HFF-Myc (cell line): Measurements from ENCODE around the gene HMCES.

ENCODE experiments used
- DNase-seq: peaks from one replicate; pipeline ENCODE4 v3.0.0-alpha.2; 2011; ENCODE audit warnings: low read depth; ENCODE audit errors: extremely low read depth
- H3K4me3 ChIP-seq: replicated peaks from 2 replicates; pipeline ENCODE4 v1.5.1; 2011; ENCODE audit warnings: low read depth, mild to moderate bottlenecking, control low read depth, low read length
- TF ChIP-seq, protein P1 (sequence below): IDR thresholded peaks from 2 replicates; pipeline ENCODE4 v1.5.1; 2012; ENCODE audit warnings: mild to moderate bottlenecking, low read depth, low read length, control low read depth; ENCODE audit errors: missing control alignments

Gene HMCES

DNA sequence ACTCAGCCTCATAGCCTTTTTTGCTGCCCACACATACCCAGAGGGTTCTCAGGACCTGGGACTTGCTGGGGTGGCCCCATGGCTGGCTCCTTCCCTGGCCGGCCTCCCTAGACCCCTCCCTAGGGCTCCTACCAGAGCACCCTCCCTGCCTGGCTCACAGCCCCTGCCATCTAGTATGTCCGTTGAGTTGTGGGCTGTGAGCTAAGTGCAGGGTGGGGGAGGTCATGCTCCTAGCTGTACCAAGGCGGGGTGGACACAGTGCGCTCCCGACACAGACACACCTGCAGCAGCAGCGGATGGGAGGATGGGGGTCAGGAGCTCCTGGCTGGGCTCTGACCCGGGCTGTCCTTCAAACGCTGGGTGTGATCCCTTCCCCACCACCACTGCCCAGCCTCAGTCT is 41.6 kb downstream of the HMCES start:
- TF ChIP-seq, protein P1, sequence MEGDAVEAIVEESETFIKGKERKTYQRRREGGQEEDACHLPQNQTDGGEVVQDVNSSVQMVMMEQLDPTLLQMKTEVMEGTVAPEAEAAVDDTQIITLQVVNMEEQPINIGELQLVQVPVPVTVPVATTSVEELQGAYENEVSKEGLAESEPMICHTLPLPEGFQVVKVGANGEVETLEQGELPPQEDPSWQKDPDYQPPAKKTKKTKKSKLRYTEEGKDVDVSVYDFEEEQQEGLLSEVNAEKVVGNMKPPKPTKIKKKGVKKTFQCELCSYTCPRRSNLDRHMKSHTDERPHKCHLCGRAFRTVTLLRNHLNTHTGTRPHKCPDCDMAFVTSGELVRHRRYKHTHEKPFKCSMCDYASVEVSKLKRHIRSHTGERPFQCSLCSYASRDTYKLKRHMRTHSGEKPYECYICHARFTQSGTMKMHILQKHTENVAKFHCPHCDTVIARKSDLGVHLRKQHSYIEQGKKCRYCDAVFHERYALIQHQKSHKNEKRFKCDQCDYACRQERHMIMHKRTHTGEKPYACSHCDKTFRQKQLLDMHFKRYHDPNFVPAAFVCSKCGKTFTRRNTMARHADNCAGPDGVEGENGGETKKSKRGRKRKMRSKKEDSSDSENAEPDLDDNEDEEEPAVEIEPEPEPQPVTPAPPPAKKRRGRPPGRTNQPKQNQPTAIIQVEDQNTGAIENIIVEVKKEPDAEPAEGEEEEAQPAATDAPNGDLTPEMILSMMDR, result no peak
- H3K4me3 ChIP-seq, result no peak overlapping the region
- DNase-seq, result no peak

- H3K4me3 ChIP-seq, result no peak overlapping the region
- TF ChIP-seq, protein P1, result no peak
- no peak for DNase-seq
Measured at GRCh38 chr3:129320825-129321487, 42.3 kb downstream of the HMCES start.

GRCh38 chr3:129321887-129322286 is 43.2 kb downstream of the HMCES start:
- TF ChIP-seq, protein P1, result no peak
- no peak overlapping the region for H3K4me3 ChIP-seq
- DNase-seq, result no peak

GRCh38 chr3:129323651-129324294 is 45.1 kb downstream of the HMCES start:
- no peak overlapping the region for H3K4me3 ChIP-seq
- TF ChIP-seq, protein P1, result no peak
- no peak for DNase-seq

DNA sequence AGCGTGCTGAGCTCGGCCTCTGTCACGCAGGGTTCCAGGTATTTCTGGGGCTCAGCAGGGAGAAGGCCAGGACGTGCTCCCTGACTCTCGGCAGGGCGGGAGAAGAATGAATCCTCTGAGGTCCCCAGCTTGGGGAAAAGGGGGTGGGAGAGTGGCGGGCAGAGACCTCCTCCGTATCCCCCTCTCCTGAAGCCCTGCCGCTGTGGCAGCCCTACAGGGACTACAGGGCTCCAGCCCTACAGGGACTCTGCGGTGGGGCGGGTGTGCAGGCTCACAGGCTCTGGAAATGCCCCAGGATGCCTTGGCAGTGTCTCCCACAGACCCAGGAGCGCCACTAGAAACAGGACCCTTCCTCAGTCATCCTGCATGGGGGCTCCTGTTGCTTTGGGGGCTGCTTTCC is 46.2 kb downstream of the HMCES start:
- no peak for DNase-seq
- TF ChIP-seq, protein P1, result no peak

DNA sequence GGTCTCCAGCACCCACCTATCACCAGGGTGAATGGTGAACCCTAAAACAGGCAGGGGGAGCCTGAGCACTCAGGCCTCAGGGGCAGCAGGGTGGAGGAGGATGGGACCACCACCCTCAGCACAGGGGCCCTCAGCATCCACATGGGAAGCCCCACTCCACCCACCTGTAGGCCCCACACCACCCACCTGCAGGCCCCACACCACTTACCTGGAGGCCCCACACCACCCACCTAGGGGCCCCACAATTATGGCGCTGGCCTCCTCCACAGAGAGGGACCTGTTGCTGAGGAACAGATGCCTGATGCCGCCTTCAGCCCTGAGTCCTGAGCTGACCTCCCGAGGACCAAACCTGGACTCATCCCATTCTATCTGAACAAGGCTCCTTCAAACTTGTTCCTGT is 46.7 kb downstream of the HMCES start:
- TF ChIP-seq, protein P1, result no peak
- DNase-seq, result no peak
- H3K4me3 ChIP-seq, result no peak overlapping the region

More for the DNA sequence above, 46.2 kb downstream of the HMCES start:
- no peak overlapping the region for H3K4me3 ChIP-seq
